ENCODE data around the gene EIF3D. TPM values are rescaled to one million over a fixed set of nuclear protein-coding genes. Genes with fewer than 3 reads are reported as not detected.

EIF3D gene
- total and polyA plus RNA-seq, 2 of the 13 experiments (the other 11 are each of a cell fraction or from before 2014, with no cell fraction given): 118 to 274 TPM

GRCh38 chr22:36528795-36529751 lies at the start of gene EIF3D (continued):
- TF ChIP-seq DBP (CRISPR knock-in tag; IDR thresholded peaks at IDR 0.05; ENCODE audit: not compliant biosample characterization) (peak; percentile 94), HMG20A (CRISPR knock-in tag; IDR thresholded peaks at IDR 0.05; ENCODE audit: borderline replicate concordance) (no peak), PLRG1 (conservative IDR thresholded peaks at IDR 0.05) (no peak), MNT (IDR thresholded peaks at IDR 0.05) (peak; percentile 59), ZNF251 (CRISPR knock-in tag; IDR thresholded peaks at IDR 0.05) (no peak), RARG (CRISPR knock-in tag; IDR thresholded peaks at IDR 0.05; ENCODE audit: low read depth) (no peak), JUNB (CRISPR knock-in tag; IDR thresholded peaks at IDR 0.05; ENCODE audit: borderline replicate concordance) (no peak), PRPF4 (IDR thresholded peaks at IDR 0.05; ENCODE audit: low read depth, low read length, poor library complexity, severe bottlenecking) (no peak), ZNF75D (CRISPR knock-in tag; IDR thresholded peaks at IDR 0.05; ENCODE audit: borderline replicate concordance) (no peak), MLXIP (CRISPR knock-in tag; IDR thresholded peaks at IDR 0.05; ENCODE audit: borderline replicate concordance) (no peak), MIER3 (CRISPR knock-in tag; IDR thresholded peaks at IDR 0.05; ENCODE audit: borderline replicate concordance) (peak; percentile 84), ZNF367 (CRISPR knock-in tag; IDR thresholded peaks at IDR 0.05; ENCODE audit: borderline replicate concordance) (0 out of 2 replicates have a peak, but pooled peaks have one; percentile 57), TCF7 (IDR thresholded peaks at IDR 0.05; ENCODE audit: low read depth) (no peak), HNRNPUL1 (IDR thresholded peaks at IDR 0.05; ENCODE audit: low read depth, low read length) (no peak), FOXM1 (CRISPR knock-in tag; IDR thresholded peaks at IDR 0.05) (no peak), HDAC1 (CRISPR knock-in tag; IDR thresholded peaks at IDR 0.05) (peak; percentile 95), PBX3 (CRISPR knock-in tag; IDR thresholded peaks at IDR 0.05; ENCODE audit: borderline replicate concordance) (no peak), PRMT3 (CRISPR knock-in tag; IDR thresholded peaks at IDR 0.05; ENCODE audit: borderline replicate concordance, low read depth) (no peak; the same call in 1 of the 2 replicates), TMF1 (CRISPR knock-in tag; IDR thresholded peaks at IDR 0.05; ENCODE audit: low read depth) (no peak), YEATS4 (CRISPR knock-in tag; IDR thresholded peaks at IDR 0.05; ENCODE audit: borderline replicate concordance) (peak; percentile 95)
